IMR-90 (cell line): ENCODE measurements around the gene SPON1. TPM values are rescaled to one million over a fixed set of nuclear protein-coding genes. Genes with fewer than 3 reads are reported as not detected.

Experiments used
- ATAC-seq: fragments of 200-7000 bp; cut with Tn5 transposase; 2 replicates; pipeline ENCODE4 v1.9.1; 2020; ENCODE audit warnings: low read depth, mild to moderate bottlenecking, moderate library complexity
- BruUV-seq: library from RNA; stranded (reverse); fragments of 400-500 nt; replicated peaks from 2 replicates; lab custom pipeline; 2021; lab: Mats Ljungman, UMichigan
- CTCF ChIA-PET: fragments of 300-600 bp; formaldehyde crosslinking; extraction: SDS; loops from one replicate; lab custom pipeline; 2021; ENCODE audit warnings: antibody characterized with exemption; lab: Yijun Ruan, JAX
- POLR2A ChIA-PET: fragments of 300-600 bp; sonication (Branson Sonifier 250); formaldehyde crosslinking; loops from one replicate; lab custom pipeline; 2022; ENCODE audit warnings: antibody characterized with exemption; ENCODE audit not compliant: unreplicated experiment; lab: Charles Lee
- DNase-seq: peaks from one replicate; pipeline ENCODE4 v3.0.0; 2013
- H2AFZ ChIP-seq: replicated peaks from 2 replicates; pipeline ENCODE3; 2013; ENCODE audit warnings: low read length, mild to moderate bottlenecking; ENCODE audit not compliant: poor library complexity
- H2AK5ac ChIP-seq: 2 replicates; pipeline ENCODE4 v1.6.1; 2013; ENCODE audit warnings: low read depth, low read length, inconsistent platforms
- H2AK9ac ChIP-seq: replicated peaks from 2 replicates; pipeline ENCODE3; 2013; ENCODE audit warnings: mild to moderate bottlenecking, low read depth, low read length, moderate library complexity; ENCODE audit not compliant: poor library complexity
- H2BK120ac ChIP-seq: 2 replicates; pipeline ENCODE4 v1.6.1; 2013; ENCODE audit warnings: low read depth, low read length, inconsistent platforms
- H2BK15ac ChIP-seq: 3 replicates; pipeline ENCODE4 v1.6.1; 2013; ENCODE audit warnings: low read depth, low read length, inconsistent platforms
- H2BK20ac ChIP-seq: 2 replicates; pipeline ENCODE4 v1.6.1; 2013; ENCODE audit warnings: low read depth, mild to moderate bottlenecking, inconsistent platforms, low read length, moderate library complexity
- H2BK5ac ChIP-seq: 2 replicates; pipeline ENCODE4 v1.6.1; 2013; ENCODE audit warnings: mild to moderate bottlenecking, low read depth, low read length, inconsistent platforms; ENCODE audit not compliant: poor library complexity, severe bottlenecking
- H3K14ac ChIP-seq: replicated peaks from 2 replicates; pipeline ENCODE4 v1.6.1; 2013; ENCODE audit warnings: low read depth, low read length, inconsistent platforms
- H3K18ac ChIP-seq: 2 replicates; pipeline ENCODE4 v1.6.1; 2013; ENCODE audit warnings: low read depth, low read length, control low read depth
- H3K23ac ChIP-seq: 2 replicates; pipeline ENCODE4 v1.6.1; 2013; ENCODE audit warnings: low read depth, low read length, inconsistent platforms
- H3K27ac ChIP-seq: 2 replicates; pipeline ENCODE4 v1.5.1; 2013; ENCODE audit warnings: mild to moderate bottlenecking, control low read depth, low read length; ENCODE audit not compliant: insufficient read depth
- H3K27me3 ChIP-seq: 2 replicates; pipeline ENCODE4 v1.6.1; 2013; ENCODE audit warnings: low read length; ENCODE audit not compliant: control insufficient read depth, insufficient read depth
- H3K36me3 ChIP-seq: 2 replicates; pipeline ENCODE4 v1.6.1; 2013; ENCODE audit warnings: low read length, mixed read lengths; ENCODE audit not compliant: control insufficient read depth, insufficient read depth
- H3K4ac ChIP-seq: 2 replicates; pipeline ENCODE4 v1.6.1; 2013; ENCODE audit warnings: low read depth, low read length, inconsistent platforms
- H3K4me1 ChIP-seq: 2 replicates; pipeline ENCODE4 v1.6.1; 2013; ENCODE audit warnings: low read length, mixed read lengths; ENCODE audit not compliant: control insufficient read depth, insufficient read depth
- H3K4me2 ChIP-seq: 2 replicates; pipeline ENCODE4 v1.6.1; 2013; ENCODE audit warnings: low read depth, mild to moderate bottlenecking, control low read depth, low read length, moderate library complexity
- H3K4me3 ChIP-seq: 2 replicates; pipeline ENCODE4 v1.5.1; 2013; ENCODE audit warnings: low read depth, mild to moderate bottlenecking, control low read depth, low read length, moderate library complexity; ENCODE audit not compliant: insufficient read depth
- H3K56ac ChIP-seq: 2 replicates; pipeline ENCODE4 v1.6.1; 2013; ENCODE audit warnings: low read length, inconsistent platforms; ENCODE audit not compliant: insufficient read depth; ENCODE audit errors: extremely low read depth
- H3K79me1 ChIP-seq, 2 experiments: 2 replicates each; pipeline ENCODE4 v1.6.1; 2013; ENCODE audit warnings: low read length in 2 of 2, inconsistent platforms in 1 of 2, low read depth in 1 of 2
- H3K9ac ChIP-seq: 2 replicates; pipeline ENCODE4 v1.6.1; 2013; ENCODE audit warnings: low read depth, low read length, control low read depth
- H3K9me1 ChIP-seq: 2 replicates; pipeline ENCODE4 v1.6.1; 2013; ENCODE audit warnings: low read length, inconsistent platforms; ENCODE audit not compliant: insufficient read depth
- H3K9me3 ChIP-seq: 2 replicates; pipeline ENCODE4 v1.6.1; 2013; ENCODE audit warnings: low read length; ENCODE audit not compliant: control insufficient read depth, insufficient read depth
- H4K20me1 ChIP-seq: 2 replicates; pipeline ENCODE4 v1.6.1; 2013; ENCODE audit warnings: low read length, inconsistent platforms; ENCODE audit not compliant: insufficient read depth
- H4K5ac ChIP-seq: 2 replicates; pipeline ENCODE4 v1.6.1; 2013; ENCODE audit warnings: mild to moderate bottlenecking, low read depth, low read length, control low read depth
- H4K8ac ChIP-seq, 2 experiments: 2 replicates each; pipeline ENCODE4 v1.6.1; 2013; ENCODE audit warnings: low read depth in 2 of 2, low read length in 2 of 2, control low read depth in 1 of 2, inconsistent platforms in 1 of 2
- H4K91ac ChIP-seq: 2 replicates; pipeline ENCODE4 v1.6.1; 2013; ENCODE audit warnings: low read depth, low read length, inconsistent platforms; ENCODE audit not compliant: insufficient read depth
- BHLHE40 ChIP-seq: fragments of 150-350 bp; IDR thresholded peaks from 2 replicates; pipeline ENCODE4 v1.6.1; 2016; ENCODE audit warnings: mild to moderate bottlenecking, low read depth, low read length
- CEBPB ChIP-seq: IDR thresholded peaks from 2 replicates; pipeline ENCODE4 v1.6.1; 2012; ENCODE audit warnings: low read depth, low read length, improper control_type of control experiment
- CHD1 ChIP-seq: IDR thresholded peaks from 2 replicates; pipeline ENCODE4 v1.6.1; 2012; ENCODE audit warnings: low read depth, low read length, improper control_type of control experiment
- CTCF ChIP-seq: conservative IDR thresholded peaks from 2 replicates; pipeline ENCODE4 v1.5.1; 2012; ENCODE audit warnings: mild to moderate bottlenecking, low read depth, low read length, improper control_type of control experiment
- ELK1 ChIP-seq: fragments of 150-350 bp; IDR thresholded peaks from 2 replicates; pipeline ENCODE4 v1.6.1; 2016; ENCODE audit warnings: low read depth, mild to moderate bottlenecking, low read length, moderate library complexity, borderline replicate concordance
- FOS ChIP-seq: fragments of 150-350 bp; IDR thresholded peaks from 2 replicates; pipeline ENCODE4 v1.6.1; 2016; ENCODE audit warnings: low read depth, low read length
- MAFK ChIP-seq: IDR thresholded peaks from 2 replicates; pipeline ENCODE4 v1.6.1; 2012; ENCODE audit warnings: low read depth, low read length, improper control_type of control experiment
- MAZ ChIP-seq: IDR thresholded peaks from 2 replicates; pipeline ENCODE4 v1.6.1; 2012; ENCODE audit warnings: low read depth, mild to moderate bottlenecking, low read length, improper control_type of control experiment, moderate library complexity, borderline replicate concordance
- MXI1 ChIP-seq: IDR thresholded peaks from 2 replicates; pipeline ENCODE4 v1.6.1; 2012; ENCODE audit warnings: low read depth, mild to moderate bottlenecking, low read length, moderate library complexity, borderline replicate concordance
- NFE2L2 ChIP-seq: fragments of 150-350 bp; IDR thresholded peaks from 2 replicates; pipeline ENCODE4 v1.6.1; 2016; ENCODE audit warnings: low read depth, mild to moderate bottlenecking, low read length
- POLR2A ChIP-seq: IDR thresholded peaks from 2 replicates; pipeline ENCODE4 v1.6.1; 2012; ENCODE audit warnings: mild to moderate bottlenecking, low read depth, low read length
- RAD21 ChIP-seq: IDR thresholded peaks from 2 replicates; pipeline ENCODE4 v1.6.1; 2012; ENCODE audit warnings: low read length, improper control_type of control experiment
- RCOR1 ChIP-seq: IDR thresholded peaks from 2 replicates; pipeline ENCODE4 v1.6.1; 2012; ENCODE audit warnings: mild to moderate bottlenecking, low read length, improper control_type of control experiment; ENCODE audit not compliant: insufficient replicate concordance
- RFX5 ChIP-seq: IDR thresholded peaks from 2 replicates; pipeline ENCODE4 v1.8.0; 2012; ENCODE audit warnings: low read depth, mild to moderate bottlenecking, low read length, moderate library complexity
- SMC3 ChIP-seq: fragments of 150-350 bp; IDR thresholded peaks from 2 replicates; pipeline ENCODE4 v1.6.1; 2016; ENCODE audit warnings: low read depth, mild to moderate bottlenecking, antibody characterized with exemption, low read length, moderate library complexity
- USF2 ChIP-seq: fragments of 150-350 bp; IDR thresholded peaks from 2 replicates; pipeline ENCODE4 v1.6.1; 2017; ENCODE audit warnings: mild to moderate bottlenecking, antibody characterized with exemption, low read length, low read depth
- dilution Hi-C: fragments of 300-500 bp; cut with HindIII; formaldehyde crosslinking; loops from one replicate; pipeline ENCODE4 v1.14.3; 2018; ENCODE audit warnings: low sequenced_read_pairs; ENCODE audit not compliant: unreplicated experiment
- in situ Hi-C: fragments of 300-500 bp; cut with MboI; formaldehyde crosslinking; loops from 3 replicates; pipeline ENCODE4 v1.14.3; 2019; ENCODE audit warnings: low sequenced_read_pairs, inconsistent platforms, mixed read lengths
- intact Hi-C: fragments of 100-400 bp; cut with micrococcal nuclease; formaldehyde crosslinking; loops from 2 replicates; pipeline ENCODE4 v1.10.0; 2022
- polyA plus RNA-seq, 3 experiments: library from polyadenylated mRNA; depleted of rRNA; stranded (reverse); fragments of >200 nt; gene quantifications; 2 replicates each; pipeline ENCODE4 v1.2.3, GENCODE V29; 2012; ENCODE audit warnings: low replicate concordance in 1 of 3
- total RNA-seq: library from RNA; depleted of rRNA; stranded (reverse); fragments of >200 nt; gene quantifications from 2 replicates; pipeline ENCODE4 v1.2.3, GENCODE V29; 2012

SPON1 gene
- total and polyA plus RNA-seq, 2 of the 4 experiments (the other 2 are of a cell fraction): 0.62 to 0.72 TPM

GRCh38 chr11:14186046-14186775 lies 223.7 kb downstream of the SPON1 start:
- no peak overlapping the region for H3K4me3 ChIP-seq
- no peak overlapping the region for H3K56ac ChIP-seq
- H4K91ac ChIP-seq: no peak overlapping the region
- H2AFZ ChIP-seq: no peak overlapping the region
- no peak overlapping the region for H2BK15ac ChIP-seq
- H3K4ac ChIP-seq: no peak overlapping the region
- dilution Hi-C loops: no loop called here
- DNase-seq: no peak
- intact Hi-C loops: loop anchor here (5.0 kb wide), 1 partner anchor 511 kb away; no protein-coding TSS in a partner anchor
- no peaks in the 10 kb centered on the region for H3K79me1 ChIP-seq
- no peak overlapping the region for H3K14ac ChIP-seq
- H3K36me3 ChIP-seq: no peaks in the 10 kb centered on the region
- H4K20me1 ChIP-seq: no peaks in the 10 kb centered on the region
- H2BK120ac ChIP-seq: no peak overlapping the region
- H2BK5ac ChIP-seq: no peak overlapping the region
- no peak overlapping the region for H3K18ac ChIP-seq
- CTCF ChIA-PET: interaction anchor here (0.6 kb wide), 1 partner anchor 126 kb away, joined by 3 read pairs; no protein-coding TSS in a partner anchor
- BruUV-seq: no TSS peak
- TF ChIP-seq NFE2L2 (no peak), USF2 (no peak), FOS (no peak), POLR2A (no peak), SMC3 (no peak), CHD1 (no peak), MAFK (no peak), ELK1 (no peak), BHLHE40 (no peak), RAD21 (no peak), RFX5 (no peak), CTCF (no peak), MXI1 (no peak), RCOR1 (no peak), MAZ (no peak), CEBPB (no peak)
- H3K23ac ChIP-seq: no peak overlapping the region
- H2BK20ac ChIP-seq: no peak overlapping the region
- H4K8ac ChIP-seq: no peak overlapping the region
- POLR2A ChIA-PET: no interaction called here
- H3K27me3 ChIP-seq: no peaks in the 10 kb centered on the region; the same call in none of the 2 replicates
- no peak overlapping the region for H4K5ac ChIP-seq
- in situ Hi-C loops: no loop called here
- H3K4me1 ChIP-seq: no peaks in the 10 kb centered on the region
- no peak overlapping the region for H2AK9ac ChIP-seq
- no peaks in the 10 kb centered on the region for H3K9me3 ChIP-seq
- H2AK5ac ChIP-seq: no peak overlapping the region
- H3K9ac ChIP-seq: no peak overlapping the region
- ATAC-seq: no peak
- H3K9me1 ChIP-seq: no peaks in the 10 kb centered on the region
- no peak overlapping the region for H3K27ac ChIP-seq
- no peak overlapping the region for H3K4me2 ChIP-seq
